DMS114 treated with DMSO at 0.1 percent for 48 hours (cell line): Measurements from ENCODE around the gene AMH.

Experiments used
- DNase-seq: peaks from one replicate; lab custom pipeline; 2025; ENCODE audit not compliant: unreplicated experiment; lab: John Stamatoyannopoulos, UW

The AMH gene

DNA sequence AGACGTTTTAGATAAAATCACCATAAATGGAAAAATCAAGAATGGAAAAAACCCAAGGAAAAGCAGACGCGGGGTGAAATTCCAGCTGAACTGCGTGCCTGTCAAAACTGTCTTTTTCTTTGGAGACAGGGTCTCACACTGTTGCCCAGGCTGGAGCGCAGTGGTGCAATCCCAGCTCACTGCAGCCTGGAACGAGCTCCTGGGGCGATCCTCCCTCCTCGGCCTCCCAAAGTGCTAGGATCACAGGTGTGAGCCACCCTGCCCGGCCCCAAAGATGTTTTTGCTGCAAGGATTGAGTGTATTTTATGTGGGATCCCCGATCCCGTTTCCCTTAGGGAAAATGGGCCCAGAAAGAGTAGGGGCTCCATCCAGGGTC is 33.7 kb downstream of the AMH start:
- no peak for DNase-seq

DNA sequence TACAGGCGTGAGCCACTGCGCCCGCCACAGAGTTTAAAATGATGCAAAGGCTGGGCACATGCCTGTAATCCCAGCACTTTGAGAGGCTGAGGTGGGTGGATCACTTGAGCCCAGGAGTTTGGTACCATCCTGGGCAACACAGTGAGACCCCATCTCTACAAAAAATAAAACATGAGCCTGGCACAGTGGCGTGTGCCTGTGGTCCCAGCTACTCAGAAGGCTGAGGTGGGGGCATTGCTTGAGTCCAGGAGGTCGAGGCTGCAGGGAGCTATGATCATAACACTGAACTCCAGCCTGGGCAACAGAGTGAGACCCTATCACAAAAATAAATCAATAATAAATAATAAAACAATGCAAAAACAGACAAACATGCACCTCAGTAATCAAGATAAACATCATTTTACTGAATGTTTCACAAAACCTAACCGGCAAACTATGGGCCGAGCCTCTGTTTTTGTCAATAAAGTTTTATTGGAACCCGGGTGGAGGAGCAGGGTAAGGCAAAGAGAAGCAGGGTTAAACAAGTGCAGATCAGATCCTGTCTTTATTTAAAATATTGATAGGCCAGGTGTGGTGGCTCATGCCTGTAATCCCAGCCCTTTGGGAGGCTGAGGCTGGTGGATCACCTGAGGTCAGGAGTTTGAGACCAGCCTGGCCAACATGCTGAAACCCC is 34.8 kb downstream of the AMH start:
- no peak for DNase-seq

DNA sequence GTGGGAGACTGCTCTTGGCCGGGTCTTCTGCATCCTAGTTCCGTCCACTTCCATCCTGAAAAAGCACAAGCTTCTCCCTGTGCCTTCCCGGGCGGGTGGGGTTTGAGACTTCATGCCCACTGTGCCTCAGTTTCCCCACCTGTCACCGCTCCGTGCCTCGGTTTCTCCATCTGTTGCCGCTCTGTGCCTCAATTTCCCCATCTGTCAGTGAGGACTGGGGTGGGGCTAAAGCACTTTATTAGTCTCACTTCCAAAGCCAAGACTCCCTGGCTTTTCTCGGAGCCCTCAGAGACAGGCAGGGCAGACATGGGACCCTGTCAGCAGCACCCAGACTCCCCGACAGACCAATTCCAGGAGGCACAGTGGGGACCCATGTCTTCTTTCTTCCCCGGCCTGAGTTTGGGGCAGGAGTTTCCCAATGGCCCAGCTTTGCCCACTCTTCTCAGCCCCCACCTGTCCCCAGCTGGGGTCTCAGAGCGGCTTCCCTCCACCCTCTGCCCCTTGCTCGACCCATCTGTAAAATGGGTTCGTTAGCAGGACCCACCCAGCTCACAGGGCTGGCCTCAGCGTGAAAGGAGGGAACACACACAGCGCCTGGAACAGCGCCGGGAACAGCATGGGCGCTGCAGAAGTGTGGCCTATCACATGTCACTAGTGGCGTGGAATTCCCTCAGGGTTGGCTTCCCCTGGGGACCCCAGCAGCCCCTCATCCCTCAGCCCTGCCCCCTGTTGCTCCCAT is 37.4 kb downstream of the AMH start:
- DNase-seq = no peak

DNA sequence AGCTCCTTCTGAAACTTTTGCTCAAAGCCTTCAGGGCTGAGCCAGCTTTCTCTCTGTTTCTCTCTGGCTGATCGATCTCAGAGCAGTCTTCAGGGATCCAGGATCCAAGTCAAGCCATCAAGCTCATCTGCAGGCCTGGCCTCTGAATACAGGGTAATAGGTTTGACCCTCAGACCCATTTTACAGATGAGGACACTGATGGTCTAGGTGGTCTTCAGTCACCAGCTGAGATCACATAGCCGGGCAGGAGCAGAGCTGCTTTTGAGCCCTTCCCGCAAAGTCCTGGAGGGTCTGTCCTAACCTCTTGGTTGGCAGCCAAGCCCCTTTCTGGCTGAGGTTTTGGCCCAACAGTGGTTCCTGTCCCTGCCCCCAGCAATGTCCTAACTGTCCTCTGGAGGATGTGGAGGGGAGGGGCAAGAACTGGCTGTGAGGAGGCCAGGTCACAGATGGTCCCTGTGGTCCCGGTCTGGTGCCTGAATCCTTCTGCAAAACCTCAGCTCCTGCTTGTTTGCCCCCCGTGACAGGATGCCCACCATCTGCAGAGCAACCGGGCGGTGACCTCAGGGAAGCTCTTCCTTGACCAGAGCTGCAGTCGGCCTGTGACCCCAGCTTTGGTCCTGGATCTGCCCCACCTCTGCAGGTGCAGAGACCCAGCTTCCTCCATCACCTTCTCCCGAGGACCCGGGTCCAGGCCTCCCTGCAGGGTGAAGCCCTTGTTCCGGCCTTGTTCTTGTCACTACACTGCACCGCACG is 38.6 kb downstream of the AMH start:
- DNase-seq = no peak

- DNase-seq = peak; percentile 22
These were observed 39.3 kb downstream of the AMH start for GRCh38 chr19:2288338-2288817.

DNA sequence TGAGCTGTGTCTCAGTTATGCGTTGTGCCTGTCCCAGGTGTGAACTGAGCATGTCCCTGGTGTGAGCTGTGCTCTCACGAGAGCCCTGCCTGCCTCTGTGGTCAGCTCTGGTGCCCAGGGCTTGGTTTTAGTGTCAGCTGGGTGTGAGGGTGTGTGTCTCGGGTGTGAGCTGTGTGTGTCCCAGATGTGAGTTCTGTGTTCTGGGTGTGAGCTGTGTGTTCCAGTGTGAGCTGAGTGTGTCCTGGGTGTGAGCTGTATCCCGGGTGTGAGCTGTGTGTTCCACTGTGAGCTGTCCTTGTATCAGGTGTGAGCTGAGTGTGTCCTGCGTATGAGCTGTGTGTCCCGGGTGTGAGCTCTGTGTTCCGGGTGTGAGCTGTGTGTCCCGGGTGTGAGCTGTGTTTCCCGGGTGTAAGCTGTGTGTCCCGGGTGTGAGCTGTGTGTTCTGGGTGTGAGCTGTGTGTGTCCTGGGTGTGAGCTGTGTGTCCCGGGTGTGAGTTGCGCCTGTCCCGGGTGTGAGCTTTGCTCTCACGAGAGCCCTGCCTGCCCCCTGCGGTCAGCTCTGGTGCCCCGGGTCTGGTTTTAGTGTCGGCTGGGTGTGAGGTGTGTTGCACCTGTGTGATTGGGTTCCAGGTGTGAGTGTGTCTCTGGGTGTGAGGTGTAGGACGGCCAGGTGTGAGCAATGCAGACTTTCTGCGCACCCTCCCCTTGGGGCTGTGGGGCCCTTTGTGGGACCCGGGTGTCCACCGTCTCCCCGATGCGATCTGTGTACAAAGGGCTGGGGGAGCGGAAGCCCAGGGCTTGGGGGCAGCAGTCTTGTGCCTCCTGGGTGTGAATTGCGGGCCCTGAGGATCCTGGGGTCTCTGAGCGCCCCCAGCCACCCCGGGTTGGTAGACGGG is 39.9 kb downstream of the AMH start:
- no peak for DNase-seq

- DNase-seq = no peak
These were observed 40.8 kb downstream of the AMH start for GRCh38 chr19:2289714-2290435.

DNA sequence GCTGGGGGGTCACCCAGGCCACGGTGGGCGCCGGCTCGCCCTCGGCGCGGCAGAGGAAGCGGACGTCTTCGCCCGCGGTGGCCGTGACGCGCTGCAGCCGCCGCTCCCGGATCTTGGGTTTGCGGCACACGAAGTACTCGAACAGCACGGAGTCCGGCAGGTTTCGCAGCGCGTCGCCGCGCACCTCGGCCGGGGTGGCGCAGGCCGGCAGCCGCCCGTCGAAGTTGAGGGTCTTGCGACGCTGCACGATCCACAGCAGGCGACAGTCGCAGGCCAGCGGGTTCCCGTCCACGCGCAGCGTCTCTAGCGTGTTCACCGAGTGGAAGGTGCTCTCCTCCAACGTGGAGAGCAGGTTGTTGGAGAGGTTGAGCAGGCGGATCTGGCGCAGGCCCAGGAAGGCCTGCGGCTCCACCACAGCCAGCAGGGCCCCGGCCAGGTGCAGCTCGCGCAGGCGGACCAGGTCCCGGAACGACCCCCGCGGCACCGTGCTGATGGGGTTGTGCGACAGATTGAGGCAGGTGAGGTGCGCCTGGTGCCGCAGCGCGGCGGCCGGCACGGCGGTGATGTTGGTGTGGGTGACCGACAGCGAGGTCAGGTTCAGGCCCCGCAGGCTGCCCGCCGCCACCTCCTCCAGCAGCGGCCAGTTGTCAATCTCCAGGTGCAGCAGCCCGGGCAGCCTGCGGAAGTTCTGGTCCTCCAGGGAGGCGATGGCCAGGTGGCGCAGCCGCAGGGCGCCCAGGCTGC is 41.5 kb downstream of the AMH start:
- no peak for DNase-seq

DNA sequence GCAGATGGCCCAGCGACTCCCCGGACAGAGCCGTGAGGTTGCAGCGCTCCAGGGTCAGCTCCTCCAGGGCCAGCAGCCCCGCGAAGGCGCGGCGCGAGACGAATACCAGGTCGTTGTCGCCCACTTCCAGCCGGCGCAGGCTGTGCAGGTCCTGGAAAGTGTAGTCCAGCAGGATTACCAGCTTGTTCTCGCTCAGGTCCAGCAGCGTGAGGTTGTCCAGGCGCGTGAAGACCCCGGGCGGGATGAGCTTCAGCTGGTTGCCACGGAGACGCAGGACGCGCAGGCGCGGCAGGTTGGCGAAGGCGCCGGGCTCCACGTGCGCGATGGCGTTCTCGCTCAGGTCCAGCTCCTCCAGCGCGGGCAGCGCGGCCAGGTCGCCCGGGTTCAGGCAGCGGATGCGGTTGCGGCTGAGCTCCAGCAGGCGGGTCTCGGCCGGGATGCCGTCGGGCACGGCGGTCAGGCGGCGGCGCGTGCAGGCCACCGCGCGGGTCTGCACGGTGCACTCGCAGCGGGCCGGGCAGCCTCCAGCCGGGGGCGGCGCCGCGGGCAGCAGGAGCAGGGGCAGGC is 42.1 kb downstream of the AMH start:
- DNase-seq = no peak

- no peak for DNase-seq
These were observed 45.7 kb downstream of the AMH start for GRCh38 chr19:2294687-2295335.

DNA sequence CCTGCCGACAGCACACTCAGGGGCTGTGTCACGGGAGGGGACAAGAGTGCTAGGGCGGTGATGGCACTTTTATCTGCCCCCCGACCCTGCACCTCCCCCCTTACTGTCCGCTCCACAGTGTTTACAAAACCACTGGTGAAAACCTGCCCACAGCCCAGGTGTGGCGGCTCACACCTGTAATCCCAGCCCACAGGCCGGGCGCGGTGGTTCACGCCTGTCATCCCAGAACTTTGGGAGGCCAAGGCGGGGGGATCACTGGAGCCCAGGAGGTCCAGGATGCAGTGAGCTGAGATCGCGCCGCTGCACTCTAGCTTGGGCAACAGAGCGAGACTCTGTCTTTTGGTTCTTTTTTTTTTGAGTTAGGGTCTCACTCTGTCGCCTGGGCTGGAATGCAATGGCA is 47.0 kb downstream of the AMH start:
- no peak for DNase-seq

DNA sequence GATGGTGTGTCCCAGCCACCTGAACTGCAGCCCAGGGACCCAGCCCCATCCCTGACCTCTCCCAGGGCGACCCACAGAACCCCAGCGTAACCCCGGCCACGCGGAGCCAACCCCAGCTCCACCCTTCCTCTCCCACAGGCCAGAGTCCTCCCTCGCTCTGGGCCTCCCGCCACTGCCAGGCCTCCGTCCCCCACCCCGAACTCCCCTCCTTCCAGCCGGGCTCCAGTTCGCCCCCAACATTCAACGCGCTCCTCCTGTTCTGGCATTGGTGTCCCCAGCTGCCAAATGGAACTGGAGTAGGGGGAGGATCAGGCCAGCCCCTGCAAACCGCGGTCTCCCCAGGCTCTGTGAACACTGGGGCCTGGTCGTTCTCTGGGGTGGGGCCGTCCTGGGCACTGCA is 51.4 kb downstream of the AMH start:
- DNase-seq = no peak
